Activated CD4-positive, CD25-positive, alpha-beta regulatory T cell treated with anti-CD3 and anti-CD28 coated beads, Interleukin-2, amount 50 U/mL, for 72 hours (primary cell): Measurements from ENCODE around the gene SWAP70.

Experiments
- DNase-seq: peaks from one replicate; pipeline ENCODE4 v3.0.0; 2021

The SWAP70 gene

DNA sequence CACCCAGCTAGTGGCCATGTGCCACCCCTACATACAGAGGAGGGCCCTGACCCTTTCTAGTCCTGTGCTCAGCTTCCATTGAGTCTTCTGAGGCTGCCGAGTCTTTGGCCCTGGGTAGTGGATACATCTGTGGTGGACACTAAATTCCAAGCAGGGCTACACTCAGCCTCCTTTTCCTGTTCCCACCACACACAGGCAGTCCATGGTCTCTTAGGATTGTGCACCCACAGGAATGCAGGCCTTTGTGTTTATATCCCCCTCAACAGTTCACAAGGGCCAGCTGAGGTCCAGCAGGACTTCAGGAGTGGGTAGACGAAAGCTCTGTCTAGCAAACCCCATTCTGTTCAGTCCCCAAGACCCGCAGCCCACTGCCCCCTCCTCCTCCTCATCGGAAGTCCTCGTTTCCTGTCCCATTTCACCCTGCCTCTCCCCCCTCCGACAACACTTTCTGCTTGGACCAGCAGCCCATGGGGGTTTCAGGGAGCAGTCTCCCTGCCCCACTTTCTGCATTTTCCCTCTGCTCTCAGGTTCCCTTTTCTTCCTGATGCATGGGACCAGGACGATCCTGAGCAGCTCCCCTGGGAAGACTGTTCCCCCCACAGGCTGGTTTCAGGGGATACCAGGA lies 91.8 kb downstream of the SWAP70 start:
- no peak for DNase-seq

DNA sequence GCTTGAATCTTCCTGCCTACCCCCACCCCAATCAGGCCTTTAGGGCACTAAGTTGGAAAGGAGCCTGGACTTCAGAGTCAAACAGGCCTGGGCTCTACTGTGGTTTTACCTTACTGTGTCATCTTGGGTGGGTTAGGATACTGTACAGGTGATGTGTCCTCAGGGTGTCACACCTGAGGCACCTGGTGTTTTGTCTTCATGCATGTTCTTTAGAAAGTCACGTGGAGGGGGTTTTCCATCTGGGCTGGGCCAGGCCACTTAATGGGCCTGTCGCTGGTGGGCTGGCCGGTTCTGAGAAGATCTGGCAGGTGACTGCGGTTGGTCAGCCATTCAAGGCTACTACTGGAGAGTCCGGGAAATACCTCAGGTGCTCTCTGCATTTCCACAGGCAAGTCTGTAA lies 92.6 kb downstream of the SWAP70 start:
- DNase-seq, result no peak

DNA sequence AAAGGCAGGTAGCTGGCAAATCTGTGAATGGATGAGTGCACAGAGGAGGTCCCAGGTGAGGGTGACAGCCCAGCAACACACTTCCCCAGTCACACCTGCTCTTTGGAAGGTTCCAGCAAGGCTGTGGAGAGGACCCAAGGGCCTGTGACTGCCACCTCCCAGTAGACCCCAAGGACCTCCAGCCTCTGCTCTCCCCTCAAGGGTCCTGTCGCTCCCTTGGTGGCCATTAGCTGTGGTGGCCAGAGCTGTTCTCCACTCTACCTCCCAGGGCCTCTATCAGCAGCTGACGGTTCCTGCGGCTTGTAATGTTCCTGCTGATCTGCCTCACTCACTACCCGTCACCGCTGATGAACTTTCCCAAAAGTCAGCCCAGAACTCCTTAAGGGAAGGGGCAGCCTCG lies 93.0 kb downstream of the SWAP70 start:
- no peak for DNase-seq

DNA sequence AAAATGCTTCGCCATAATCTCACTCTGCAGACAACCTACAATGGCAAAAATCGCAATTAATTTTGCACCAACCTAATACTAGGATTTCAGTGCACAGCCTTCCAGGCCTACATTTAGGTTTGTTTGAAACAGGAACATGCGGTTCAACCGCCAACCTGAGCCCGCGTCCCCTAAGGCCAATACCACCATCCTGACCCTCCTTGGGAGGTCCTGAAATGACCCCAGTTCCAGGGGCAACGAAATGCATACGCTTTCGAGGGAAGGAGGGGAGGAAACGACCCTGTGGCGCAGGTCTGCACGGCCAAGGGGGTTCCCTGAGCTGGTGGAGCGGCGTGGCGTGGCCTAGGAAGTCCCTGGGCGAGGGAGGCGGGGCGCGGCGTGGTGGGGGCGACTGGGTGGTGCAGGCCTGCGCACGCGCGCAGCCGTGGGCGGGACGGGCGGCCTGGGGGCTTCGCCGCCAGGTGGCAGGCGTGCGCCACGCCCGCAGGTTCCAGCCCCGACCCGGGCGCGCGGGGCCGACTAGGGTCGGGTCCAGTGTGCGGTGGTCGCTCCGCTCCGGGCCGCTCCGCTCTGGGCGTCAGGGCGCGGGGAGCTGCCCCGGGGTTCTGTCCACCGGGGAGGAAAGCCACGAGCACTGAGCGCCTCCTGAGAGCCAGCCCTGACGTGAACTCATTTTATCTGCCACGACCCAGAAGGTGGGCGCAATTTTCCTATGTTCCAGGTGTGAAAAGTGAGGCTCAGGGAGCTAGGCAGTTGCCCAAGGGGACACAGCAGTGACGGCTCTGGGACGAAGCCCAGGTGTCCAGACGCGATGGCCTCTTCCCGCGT lies 94.1 kb downstream of the SWAP70 start:
- DNase-seq, result peak; percentile 90

DNA sequence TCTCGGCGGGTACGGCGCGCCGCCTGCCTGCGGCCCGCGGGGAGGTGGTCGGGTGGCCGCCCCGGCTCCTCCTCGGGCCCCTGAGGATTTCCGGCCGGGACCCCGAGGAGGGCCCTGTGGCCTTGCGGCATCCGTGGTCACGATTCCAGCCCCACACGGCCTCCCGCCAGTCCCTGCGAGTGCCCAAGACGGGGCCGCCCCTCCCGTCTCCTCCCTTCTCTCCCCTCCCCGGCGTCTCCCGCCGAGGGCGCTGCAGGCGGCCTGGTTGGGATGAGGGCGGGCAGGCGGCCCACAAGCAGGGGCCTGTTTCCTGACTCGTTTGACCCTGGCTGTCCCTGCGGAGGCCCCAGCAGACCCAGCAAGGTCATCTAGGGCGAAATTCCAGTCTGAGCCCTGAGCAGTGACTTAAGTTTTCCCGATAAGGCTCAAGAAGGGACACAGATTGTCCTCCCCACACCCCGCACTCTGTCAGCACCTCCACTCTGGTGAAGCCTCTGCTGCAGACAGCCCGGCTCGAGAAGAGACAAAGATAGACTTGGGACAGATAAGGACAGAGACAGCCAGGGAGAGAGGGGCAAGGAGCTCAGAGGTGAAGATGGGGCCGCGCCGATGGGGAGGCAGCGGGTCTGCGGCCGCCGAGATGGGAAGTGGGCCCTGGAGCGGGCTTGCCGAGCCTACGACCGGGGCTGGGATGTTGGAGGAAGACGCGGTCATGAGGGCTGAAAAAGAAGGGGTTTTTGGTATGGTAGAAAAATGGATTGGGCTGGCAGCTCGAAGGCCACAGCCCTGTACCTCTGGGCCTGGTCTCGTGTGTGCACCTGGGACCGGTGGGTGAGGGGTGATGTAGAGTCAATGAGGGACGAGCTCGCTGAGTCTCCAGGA lies 95.0 kb downstream of the SWAP70 start:
- peak; percentile 59 for DNase-seq

DNA sequence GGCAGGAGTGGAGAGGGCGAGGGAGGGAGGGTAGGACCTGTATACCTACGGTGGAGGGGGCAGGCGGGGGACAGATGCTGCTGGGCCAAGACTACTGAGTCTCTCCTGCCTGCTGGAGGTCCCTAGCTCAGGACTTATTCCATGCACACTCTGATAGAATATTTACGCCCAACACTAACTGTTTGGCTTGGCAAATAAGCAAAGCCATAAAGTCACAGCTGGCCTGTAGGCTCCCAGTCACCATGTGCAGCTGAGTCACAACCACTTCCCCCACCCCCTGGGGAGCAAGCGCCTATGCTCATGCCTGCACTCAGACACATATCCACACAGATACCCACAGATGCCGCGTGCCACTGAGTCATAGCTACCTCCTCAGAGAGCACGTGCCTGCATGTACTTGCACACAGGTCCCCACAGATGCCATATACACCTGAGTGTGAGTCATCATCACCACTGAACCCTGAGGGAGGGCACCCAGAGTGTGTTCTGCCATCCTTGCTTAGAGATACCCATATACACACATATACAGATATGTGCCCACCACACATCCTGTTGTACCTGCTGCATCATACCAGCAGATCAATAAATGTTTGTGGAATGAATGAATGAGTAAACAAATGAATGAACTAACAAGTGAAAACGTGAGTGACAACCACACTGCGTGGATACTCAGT lies 95.8 kb downstream of the SWAP70 start:
- DNase-seq, result peak; percentile 83

DNA sequence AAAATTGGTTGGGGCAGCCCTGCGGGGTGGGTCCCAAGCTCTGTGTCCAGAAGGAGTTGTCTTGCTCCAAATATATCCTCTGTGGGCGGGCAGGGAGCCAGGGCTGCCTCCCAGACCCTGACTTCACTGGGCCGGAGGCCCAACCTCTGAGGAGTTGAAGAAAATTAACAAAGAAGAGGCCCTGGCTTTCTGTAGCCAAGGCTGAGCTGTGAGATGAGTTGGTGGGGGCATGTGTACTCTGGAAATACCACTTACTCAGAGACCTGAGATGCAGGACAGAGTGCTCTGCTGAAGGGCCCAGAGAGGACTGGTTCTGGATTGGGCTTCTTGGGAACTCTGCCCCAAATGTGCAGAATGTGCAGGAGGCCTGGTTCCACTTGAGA lies 96.3 kb downstream of the SWAP70 start:
- DNase-seq, result no peak

DNA sequence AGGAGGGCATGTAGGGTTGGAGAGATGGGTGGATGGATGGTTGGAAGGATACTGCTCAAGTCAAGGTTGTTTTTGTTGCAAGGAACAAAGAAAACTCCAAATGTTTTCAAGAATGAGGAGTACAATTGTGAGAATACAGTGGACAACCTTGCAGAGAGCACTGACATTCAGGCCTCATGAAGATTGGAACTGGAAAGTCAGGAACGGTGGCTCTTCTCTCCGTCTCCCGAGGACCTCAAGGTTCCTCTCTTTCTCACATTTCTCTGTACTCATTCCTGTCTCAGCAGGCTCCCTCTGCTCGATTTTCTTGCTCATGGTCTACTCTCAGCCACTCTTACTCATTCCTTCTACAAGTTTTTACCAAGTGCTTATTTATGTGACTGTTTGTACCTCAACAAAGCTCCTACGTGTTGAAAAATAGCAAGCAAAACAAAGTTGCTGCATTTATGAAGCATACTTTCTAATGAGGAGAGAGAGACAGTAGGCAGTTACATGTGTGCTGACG lies 97.6 kb downstream of the SWAP70 start:
- DNase-seq, result no peak

DNA sequence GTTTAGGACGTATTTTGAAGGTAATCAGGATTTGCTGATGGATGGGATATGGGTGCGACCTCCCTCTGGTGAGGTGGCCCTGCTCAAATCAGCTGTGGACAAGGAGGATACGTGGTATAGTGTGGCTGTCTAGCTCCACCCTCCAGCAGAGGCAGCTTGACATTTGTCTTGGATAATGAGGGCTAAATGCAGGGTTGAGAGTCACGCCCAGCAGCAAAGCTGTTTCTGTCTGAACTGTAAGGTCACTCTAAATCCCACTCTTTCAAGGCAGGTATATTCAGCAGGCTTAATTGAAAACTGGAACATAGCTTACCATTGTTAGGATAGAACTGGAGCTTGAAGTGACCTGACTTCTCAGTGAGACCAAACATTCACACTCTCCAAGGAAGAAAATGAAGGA lies 98.7 kb downstream of the SWAP70 start:
- DNase-seq, result no peak

DNA sequence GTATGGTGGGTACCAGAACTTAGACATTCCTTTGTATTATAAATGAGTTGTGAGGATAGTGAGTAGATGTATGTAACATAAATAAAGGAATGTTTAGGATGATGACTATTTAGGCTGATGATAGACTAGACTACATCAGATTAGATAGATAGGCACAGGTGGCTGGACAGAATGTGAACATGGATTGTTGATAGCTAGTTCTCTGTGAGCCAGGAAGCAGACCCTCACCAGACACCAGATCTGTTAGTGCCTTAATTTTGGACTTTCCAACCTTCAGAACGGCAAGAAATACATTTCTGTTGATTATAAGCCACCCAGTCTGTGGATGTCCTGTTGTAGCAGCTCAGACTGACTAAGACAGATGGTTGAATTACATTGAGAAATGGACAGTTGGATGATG lies 99.4 kb downstream of the SWAP70 start:
- DNase-seq, result no peak

DNA sequence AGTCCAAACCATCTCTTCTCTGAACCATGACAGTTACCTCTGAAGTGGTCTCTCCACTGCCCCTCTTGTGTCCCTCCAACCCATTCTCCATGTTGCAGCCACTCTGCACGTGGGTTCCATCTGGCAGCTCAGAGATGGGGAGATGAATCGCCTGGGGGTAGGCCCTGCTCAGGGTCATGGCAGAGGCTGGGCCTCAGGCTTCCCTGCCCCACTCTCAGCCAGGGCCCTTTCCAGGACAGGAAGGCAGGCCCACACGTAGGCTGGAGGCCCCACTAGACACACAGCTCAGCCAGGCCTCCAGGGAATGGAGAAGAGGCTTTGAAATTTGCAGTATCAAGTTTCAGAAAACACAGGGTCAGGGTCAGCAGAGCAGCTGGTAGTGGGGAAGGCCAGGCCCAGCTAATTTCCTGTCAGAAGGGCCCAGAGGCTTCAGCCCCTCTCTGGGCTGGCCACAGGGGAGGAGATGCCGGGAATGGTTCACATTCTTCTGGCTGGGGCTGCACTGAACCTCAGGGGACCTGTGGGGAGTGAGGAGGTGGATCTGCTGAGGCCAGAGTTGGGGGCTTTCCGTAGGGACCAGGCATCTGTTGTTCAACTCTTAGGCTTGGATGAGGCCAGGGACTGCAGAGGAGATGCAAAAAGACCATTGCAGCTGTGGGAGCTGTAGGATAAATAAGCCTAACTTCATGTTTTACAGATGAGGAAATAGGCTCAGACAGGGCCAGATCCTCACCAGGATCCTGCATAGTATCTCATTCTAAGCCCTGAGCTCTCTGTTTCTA lies 101.6 kb downstream of the SWAP70 start:
- DNase-seq, result no peak

DNA sequence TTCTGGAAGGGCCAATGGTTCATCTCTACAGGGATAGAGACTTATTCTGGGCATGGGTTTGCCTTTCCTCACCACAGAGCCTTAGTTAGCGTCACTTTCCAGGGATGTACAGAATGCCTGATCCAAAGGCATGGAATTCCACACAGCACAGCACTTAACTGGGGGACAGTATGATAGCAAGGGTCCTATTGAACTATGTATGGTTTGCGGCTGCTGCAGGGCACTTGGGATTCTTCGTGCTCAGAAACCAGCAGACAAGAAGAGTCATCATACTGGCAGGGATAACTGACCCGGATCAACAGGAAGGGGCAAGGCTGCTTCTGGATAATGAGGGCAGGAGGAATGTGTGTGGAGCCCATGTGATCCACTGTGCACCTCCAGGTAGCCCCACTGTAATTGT lies 105.7 kb downstream of the SWAP70 start:
- no peak for DNase-seq

DNA sequence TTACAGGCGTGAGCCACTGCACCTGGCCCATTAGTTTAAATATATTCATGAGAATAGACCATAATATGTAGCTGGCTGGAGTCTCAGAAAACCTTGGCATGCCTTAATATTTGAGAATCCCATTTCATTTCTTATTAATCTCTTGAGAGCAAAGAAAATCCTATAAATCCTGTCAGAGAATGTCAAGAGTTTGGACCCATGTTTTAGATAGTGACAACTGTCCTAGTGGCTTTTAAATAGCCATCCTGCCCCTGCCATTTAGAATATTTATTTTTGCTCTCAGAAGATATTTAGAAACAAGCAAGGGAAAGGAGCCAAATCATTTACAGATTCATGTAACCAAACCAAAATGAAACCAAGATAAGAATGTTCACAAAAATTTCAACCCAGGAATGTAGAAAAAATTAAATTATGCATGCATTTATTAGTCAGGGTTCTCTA lies 107.2 kb downstream of the SWAP70 start:
- DNase-seq, result no peak

DNA sequence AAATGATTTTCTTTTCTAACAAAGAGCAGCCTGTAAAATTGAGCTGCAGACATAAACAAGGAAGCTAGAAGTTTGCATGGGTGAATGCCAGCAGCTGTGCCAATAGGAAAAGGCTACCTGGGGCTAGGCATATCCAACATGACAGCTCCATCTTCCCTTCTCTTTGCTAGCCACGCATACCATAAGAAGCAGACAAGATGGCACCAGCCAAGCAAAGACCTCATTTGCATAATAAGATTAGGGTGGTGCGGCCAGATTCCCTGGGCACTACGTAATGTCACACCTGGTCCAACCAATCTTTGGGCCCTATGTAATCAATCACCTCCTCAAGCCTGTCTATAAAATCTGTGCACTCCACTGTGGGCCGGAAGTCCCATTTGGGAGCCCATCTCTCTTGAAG lies 108.3 kb downstream of the SWAP70 start:
- no peak for DNase-seq

DNA sequence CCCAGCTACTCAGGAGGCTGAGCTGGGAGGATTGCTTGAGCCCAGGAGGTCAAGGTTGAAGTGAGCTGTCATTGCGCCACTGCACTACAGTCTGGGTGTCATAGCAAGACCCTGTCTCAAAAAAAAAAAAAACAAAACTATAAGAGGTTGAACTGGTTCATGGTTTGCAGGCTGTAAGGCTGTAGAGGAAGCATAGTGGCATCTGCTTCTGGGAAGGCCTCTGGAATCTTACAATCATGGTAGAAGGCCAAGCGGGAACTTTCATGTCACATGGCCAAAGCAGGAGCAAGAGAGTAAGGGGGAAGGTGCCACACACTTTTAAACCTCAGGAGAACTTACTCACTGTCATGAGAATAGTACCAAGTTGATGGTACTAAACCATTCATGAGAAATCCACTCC lies 109.6 kb downstream of the SWAP70 start:
- DNase-seq, result no peak

DNA sequence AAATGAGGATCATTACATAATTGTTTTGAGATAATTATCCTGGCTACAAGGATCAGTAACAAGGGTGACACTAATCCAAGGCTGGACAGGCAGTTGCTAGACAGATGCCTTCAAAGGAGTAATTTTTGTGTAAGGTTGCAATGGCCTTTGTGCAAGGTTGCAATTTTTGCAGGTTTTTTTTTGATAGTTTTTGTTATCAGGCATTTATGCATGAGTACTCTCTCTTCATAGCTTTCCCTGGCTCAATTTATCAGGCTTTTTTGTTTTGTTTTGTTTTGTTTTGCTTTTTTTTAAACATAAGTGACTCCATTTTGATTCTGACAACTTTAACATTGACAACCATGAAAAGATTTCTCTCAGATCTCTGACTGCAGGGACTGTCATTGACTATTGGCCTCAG lies 110.2 kb downstream of the SWAP70 start:
- DNase-seq, result no peak

DNA sequence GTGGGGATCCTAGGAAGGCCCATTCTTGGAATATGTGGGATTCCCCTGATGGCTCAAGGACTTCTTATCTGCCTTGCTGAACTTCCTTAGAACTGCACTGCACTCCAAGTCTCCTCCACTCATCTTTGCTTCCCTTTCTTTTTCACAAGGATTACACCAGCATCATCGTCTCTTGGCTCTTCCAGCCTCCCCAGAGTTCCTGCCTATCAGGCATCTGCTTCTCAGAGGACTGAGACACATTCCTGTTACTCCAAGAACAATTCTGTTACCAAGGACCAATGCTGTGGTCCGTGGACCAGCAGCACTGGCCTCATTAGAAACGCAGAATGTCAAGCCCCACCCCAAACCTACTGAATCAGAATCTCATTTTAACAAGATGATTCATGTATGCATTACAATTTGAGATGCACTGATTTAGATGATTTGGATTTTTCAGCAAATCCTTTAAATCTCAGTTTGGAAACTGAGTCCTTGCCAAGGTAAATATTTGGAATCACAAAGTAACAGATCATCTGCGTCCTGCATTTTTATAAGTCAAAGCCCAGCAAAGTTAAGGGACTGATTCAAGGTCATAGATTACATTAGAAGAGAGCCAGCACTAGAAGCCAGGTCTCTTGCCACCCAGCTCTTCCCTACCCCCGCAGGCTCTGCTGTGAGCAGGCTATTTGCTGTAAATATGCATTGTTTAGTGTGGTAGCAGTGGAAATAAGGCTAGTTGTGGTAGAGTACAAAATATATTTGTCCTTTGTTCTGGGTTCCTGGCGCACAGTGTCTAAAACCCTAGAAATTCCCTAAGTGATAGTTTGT lies 110.9 kb downstream of the SWAP70 start:
- DNase-seq, result no peak

DNA sequence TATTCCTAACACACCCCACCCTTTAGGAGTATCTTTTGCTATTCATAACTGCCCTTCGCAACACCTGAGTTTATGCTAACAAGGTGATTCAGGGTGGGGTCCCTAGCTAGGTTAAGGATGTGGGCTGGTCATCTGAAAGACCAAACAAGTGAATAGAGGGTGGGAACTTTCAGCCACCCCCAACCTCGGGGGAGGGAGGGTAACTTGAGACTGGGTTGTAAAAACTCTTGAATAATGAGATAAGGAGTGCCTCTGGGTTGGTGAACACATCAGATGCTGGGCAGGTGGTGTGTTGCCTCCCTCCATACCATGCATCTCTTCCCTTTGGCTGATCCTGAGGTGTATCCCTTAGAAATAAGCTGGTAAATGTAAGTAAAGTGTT lies 111.5 kb downstream of the SWAP70 start:
- DNase-seq, result no peak

DNA sequence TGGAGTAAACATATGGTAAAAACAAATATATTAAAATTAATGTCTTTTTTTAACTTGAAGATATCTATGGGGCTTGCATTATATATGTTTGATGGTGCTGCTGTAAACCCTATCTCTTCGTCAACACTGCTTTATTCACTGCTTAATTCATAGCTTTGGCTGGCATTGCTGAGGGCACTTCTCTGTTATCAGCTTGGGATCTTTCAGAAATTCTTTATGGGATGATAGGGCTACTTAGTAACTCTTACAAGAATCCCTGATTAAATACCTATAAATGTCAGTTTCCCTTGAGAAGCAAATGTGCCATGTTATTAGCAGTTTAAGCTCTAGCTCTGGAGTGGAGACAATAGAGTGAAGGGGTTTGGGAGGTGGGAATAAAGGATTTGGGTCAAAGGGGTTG lies 112.3 kb downstream of the SWAP70 start:
- no peak for DNase-seq

DNA sequence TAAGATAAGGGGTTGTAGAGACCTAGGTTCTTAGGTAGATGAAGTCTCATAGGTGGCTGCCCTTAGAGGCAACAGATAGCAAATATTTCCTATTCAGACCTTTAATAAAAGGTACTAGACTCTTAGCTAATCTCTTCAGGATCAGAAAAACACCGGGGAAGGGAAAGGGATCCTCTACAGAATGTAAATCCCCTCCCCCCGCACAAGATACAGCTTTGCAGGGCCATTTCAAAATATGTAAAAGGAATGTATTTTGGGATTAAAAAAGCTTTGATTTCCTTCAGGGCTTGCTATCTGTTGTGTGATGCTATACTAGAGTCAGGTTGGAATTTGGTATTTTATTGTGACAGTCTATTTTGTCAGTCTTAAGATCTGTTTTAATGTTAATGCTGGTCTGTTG lies 113.2 kb downstream of the SWAP70 start:
- DNase-seq, result no peak

DNA sequence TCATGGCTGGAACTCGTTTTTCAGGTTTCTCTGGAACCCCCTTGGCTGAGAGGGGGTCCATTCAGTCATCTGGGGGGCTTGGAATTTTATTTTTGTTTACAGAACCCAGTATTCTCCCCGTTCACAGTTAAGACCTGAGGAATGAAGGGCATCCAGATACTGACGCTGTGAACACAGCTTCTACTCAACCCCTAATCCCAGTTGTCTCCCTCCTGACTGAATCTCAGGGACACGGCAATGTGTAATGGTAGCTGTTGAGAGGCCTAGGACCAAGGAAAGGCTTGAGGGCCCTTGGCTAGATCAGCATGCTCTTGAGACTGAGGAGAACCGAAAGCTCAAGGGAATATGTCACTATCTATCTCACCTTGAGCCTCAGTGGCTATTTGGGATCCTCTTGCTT lies 113.6 kb downstream of the SWAP70 start:
- DNase-seq, result no peak
